SK-N-SH (cell line): ENCODE data around the gene RAPGEF1.

ENCODE experiments used
- CHD2 ChIP-seq: fragments of 150-350 bp; IDR thresholded peaks from 2 replicates; pipeline ENCODE4 v1.6.1; 2018; ENCODE audit warnings: low read length; ENCODE audit not compliant: partially characterized antibody
- ELF1 ChIP-seq: IDR thresholded peaks from 2 replicates; pipeline ENCODE4 v1.4.0; 2012
- EP300 ChIP-seq, 2 experiments: IDR thresholded peaks; 2 replicates each; pipeline versions ENCODE4 v1.4.0 to v1.6.1; 2012; ENCODE audit warnings: borderline replicate concordance in 1 of 2, low read depth in 1 of 2, low read length in 1 of 2
- NRF1 ChIP-seq: IDR thresholded peaks from 2 replicates; pipeline ENCODE4 v1.6.1; 2012; ENCODE audit warnings: low read depth, mild to moderate bottlenecking, low read length
- POLR2AphosphoS5 ChIP-seq: IDR thresholded peaks from 2 replicates; pipeline ENCODE4 v1.6.1; 2012; ENCODE audit warnings: low read depth, low read length
- RAD21 ChIP-seq: IDR thresholded peaks from 2 replicates; pipeline ENCODE4 v1.6.1; 2012; ENCODE audit warnings: mild to moderate bottlenecking, low read length
- RCOR1 ChIP-seq: fragments of 150-350 bp; IDR thresholded peaks from 2 replicates; pipeline ENCODE4 v1.6.1; 2017; ENCODE audit warnings: antibody characterized with exemption, low read length
- TAF1 ChIP-seq: IDR thresholded peaks from 2 replicates; pipeline ENCODE4 v1.6.1; 2012; ENCODE audit warnings: low read depth, mild to moderate bottlenecking, low read length, moderate library complexity, borderline replicate concordance
- TCF12 ChIP-seq: IDR thresholded peaks from 2 replicates; pipeline ENCODE4 v1.4.0; 2012
- YY1 ChIP-seq: IDR thresholded peaks from 2 replicates; pipeline ENCODE4 v1.4.0; 2012; ENCODE audit warnings: low read depth, mild to moderate bottlenecking
- TF ChIP-seq, protein P1 (sequence below): fragments of 200-600 bp; sonication (generic); IDR thresholded peaks from 2 replicates; pipeline ENCODE4 v1.6.1; 2017; ENCODE audit warnings: antibody characterized with exemption, mild to moderate bottlenecking, moderate library complexity

DNA sequence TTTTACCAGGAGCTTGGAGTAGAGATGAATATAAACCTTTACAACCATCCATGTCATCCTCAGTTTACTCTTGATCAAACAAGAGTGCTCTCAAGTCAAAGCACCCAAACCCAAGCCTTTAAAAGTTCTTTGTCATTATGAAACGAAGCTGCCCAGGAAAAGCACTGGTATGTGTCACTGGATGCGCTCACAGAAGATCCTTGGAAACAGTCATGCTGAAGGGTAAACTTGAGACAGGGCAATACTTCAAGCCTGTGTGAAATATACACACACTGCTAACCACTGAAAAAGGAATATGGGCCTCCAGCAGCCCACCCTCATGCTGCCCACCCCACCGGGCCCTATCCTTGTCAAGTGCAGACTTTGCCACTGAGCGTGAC is 110.1 kb downstream of the RAPGEF1 start:
- TF ChIP-seq, protein P1, sequence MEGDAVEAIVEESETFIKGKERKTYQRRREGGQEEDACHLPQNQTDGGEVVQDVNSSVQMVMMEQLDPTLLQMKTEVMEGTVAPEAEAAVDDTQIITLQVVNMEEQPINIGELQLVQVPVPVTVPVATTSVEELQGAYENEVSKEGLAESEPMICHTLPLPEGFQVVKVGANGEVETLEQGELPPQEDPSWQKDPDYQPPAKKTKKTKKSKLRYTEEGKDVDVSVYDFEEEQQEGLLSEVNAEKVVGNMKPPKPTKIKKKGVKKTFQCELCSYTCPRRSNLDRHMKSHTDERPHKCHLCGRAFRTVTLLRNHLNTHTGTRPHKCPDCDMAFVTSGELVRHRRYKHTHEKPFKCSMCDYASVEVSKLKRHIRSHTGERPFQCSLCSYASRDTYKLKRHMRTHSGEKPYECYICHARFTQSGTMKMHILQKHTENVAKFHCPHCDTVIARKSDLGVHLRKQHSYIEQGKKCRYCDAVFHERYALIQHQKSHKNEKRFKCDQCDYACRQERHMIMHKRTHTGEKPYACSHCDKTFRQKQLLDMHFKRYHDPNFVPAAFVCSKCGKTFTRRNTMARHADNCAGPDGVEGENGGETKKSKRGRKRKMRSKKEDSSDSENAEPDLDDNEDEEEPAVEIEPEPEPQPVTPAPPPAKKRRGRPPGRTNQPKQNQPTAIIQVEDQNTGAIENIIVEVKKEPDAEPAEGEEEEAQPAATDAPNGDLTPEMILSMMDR = no peak
- TF ChIP-seq POLR2AphosphoS5 (no peak), ELF1 (no peak), TCF12 (no peak), TAF1 (no peak), NRF1 (no peak), EP300 (IDR thresholded peaks at IDR 0.05; ENCODE audit: borderline replicate concordance in 1 of 2, low read depth in 1 of 2, low read length in 1 of 2) (no peak), CHD2 (no peak), YY1 (no peak), RAD21 (no peak), RCOR1 (no peak)
